GM06990 (cell line): Measurements from ENCODE around the gene TRIM32.
"Not testable (repeated sequence)": the region's sequence is repeated elsewhere in the genome, so short reads cannot be mapped to it uniquely, and the experiment has no call there.

Source experiments
- DNase-seq: peaks from one replicate; pipeline ENCODE4 v3.0.0-alpha.2; 2011; ENCODE audit not compliant: insufficient read length; ENCODE audit errors: extremely low read depth
- H3K27me3 ChIP-seq: replicated peaks from 2 replicates; pipeline ENCODE4 v1.6.0; 2011; ENCODE audit warnings: low read length; ENCODE audit not compliant: control insufficient read depth, insufficient read depth
- H3K36me3 ChIP-seq: 2 replicates; pipeline ENCODE4 v1.5.1; 2011; ENCODE audit warnings: low read length; ENCODE audit not compliant: control insufficient read depth, insufficient read depth
- H3K4me3 ChIP-seq: replicated peaks from 2 replicates; pipeline ENCODE4 v1.5.1; 2011; ENCODE audit warnings: low read depth, mild to moderate bottlenecking, control low read depth, low read length
- CTCF ChIP-seq: IDR thresholded peaks from 2 replicates; pipeline ENCODE4 v1.5.1; 2011; ENCODE audit warnings: low read length, control low read depth, mild to moderate bottlenecking, inconsistent platforms; ENCODE audit not compliant: insufficient read depth, poor library complexity, severe bottlenecking

TRIM32 gene

GRCh38 chr9:116689486-116690032 is 2.5 kb downstream of the TRIM32 start:
- H3K27me3 ChIP-seq: no peaks in the 10 kb centered on the region
- DNase-seq: no peak
- TF ChIP-seq CTCF: no peak
- no peaks in the 10 kb centered on the region for H3K36me3 ChIP-seq
- H3K4me3 ChIP-seq: no peak overlapping the region

DNA sequence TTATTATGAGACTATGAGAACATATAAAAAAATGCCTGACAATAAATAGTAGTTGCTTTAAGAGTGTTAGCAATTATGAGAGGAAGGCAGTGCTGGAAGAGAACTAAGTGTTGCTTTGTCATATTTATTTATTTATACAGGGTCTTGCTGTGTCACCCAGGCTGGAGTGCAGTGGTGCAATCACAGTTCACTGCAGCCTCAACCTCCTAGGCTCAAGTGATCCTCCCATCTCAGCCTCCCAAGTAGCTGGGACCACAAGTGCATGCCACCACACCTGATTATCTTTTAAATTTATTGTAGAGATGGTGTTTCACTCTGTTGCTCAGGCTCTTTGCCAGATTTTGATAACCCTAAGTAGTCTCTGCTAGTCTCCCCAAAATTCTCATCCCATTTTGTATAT is 3.7 kb downstream of the TRIM32 start:
- H3K4me3 ChIP-seq: not testable (repeated sequence)

GRCh38 chr9:116691607-116692006 is 4.5 kb downstream of the TRIM32 start:
- no peaks in the 10 kb centered on the region for H3K27me3 ChIP-seq
- H3K4me3 ChIP-seq: no peak overlapping the region
- DNase-seq: no peak
- TF ChIP-seq CTCF: no peak
- H3K36me3 ChIP-seq: no peaks in the 10 kb centered on the region

More for the DNA sequence above, 3.7 kb downstream of the TRIM32 start:
- DNase-seq, H3K27me3 ChIP-seq, H3K36me3 ChIP-seq: not testable (repeated sequence)

- H3K36me3 ChIP-seq: peaks cover 1% of the 10 kb centered on the region
- H3K4me3 ChIP-seq: no peak overlapping the region
- no peak for DNase-seq
- no peak for TF ChIP-seq CTCF
- H3K27me3 ChIP-seq: no peaks in the 10 kb centered on the region
Measured at GRCh38 chr9:116692616-116693015, 5.5 kb downstream of the TRIM32 start.

- no peak for DNase-seq
- no peak overlapping the region for H3K4me3 ChIP-seq
- H3K36me3 ChIP-seq: peaks cover 6% of the 10 kb centered on the region
- no peak for TF ChIP-seq CTCF
- no peaks in the 10 kb centered on the region for H3K27me3 ChIP-seq
Measured at GRCh38 chr9:116693233-116693731, 6.2 kb downstream of the TRIM32 start.

DNA sequence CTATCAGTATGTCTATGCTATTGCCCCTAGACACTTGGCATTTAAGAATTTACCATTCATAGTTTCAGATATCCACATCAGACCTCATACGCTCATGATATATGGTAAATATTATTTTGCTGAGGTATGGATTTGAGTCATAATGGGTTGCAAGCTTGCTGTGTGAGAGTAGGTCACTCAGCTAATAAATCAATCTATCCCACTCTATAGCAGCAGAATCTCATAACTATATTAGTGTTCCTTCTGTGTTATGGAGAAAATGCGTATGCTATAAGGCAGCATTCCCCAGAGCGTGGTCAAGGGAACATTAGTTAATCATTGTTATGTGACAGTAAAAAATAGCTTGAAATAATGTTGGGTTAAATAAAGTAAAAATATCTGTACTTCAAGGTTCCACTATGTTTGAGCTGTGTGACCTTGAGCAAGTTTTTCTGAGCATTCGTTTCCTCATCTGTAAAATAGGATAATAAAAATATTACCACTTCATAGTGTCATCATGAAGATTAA is 7.7 kb downstream of the TRIM32 start:
- Histone ChIP-seq H3K4me3 (no peak overlapping the region), H3K27me3 (no peaks in the 10 kb centered on the region), H3K36me3 (peaks cover 14% of the 10 kb centered on the region)
- DNase-seq: no peak
- no peak for TF ChIP-seq CTCF
